GM18951 (cell line): ENCODE results near the gene SIGLEC12.
"Not testable (repeated sequence)": the region's sequence is repeated elsewhere in the genome, so short reads cannot be mapped to it uniquely, and the experiment has no call there.

Experiments used
- POLR2A ChIP-seq: IDR thresholded peaks from 4 replicates; pipeline ENCODE4 v1.6.1; 2011; ENCODE audit warnings: mild to moderate bottlenecking; ENCODE audit not compliant: insufficient read length, insufficient read depth; ENCODE audit errors: extremely low read depth
- in situ Hi-C: fragments of 300-500 bp; cut with MboI; formaldehyde crosslinking; loops from one replicate; pipeline ENCODE4 v1.12.0; 2022; ENCODE audit warnings: low sequenced_read_pairs, mixed read lengths, inconsistent platforms; ENCODE audit not compliant: unreplicated experiment

Gene SIGLEC12

DNA sequence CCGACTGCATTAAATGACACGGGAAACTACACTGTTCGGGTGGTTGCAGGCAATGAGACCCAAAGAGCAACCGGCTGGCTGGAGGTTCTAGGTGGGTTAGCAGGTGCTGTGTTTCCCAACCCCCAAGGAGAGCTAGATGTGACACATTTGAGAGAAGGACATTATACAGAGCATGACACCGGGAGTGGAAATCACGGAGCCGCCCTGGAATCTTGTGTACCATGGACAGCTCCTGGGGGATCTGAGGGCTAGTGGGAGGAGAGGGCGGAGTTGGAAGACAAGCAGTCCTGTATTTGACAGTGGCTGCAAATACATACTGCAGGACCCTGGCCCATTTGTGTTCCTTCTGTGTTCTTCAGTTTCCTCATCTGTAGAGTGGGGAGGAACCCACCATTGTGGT, 21.0 kb downstream of the SIGLEC12 start:
- in situ Hi-C loops = no loop called here
- TF ChIP-seq POLR2A = no peak

DNA sequence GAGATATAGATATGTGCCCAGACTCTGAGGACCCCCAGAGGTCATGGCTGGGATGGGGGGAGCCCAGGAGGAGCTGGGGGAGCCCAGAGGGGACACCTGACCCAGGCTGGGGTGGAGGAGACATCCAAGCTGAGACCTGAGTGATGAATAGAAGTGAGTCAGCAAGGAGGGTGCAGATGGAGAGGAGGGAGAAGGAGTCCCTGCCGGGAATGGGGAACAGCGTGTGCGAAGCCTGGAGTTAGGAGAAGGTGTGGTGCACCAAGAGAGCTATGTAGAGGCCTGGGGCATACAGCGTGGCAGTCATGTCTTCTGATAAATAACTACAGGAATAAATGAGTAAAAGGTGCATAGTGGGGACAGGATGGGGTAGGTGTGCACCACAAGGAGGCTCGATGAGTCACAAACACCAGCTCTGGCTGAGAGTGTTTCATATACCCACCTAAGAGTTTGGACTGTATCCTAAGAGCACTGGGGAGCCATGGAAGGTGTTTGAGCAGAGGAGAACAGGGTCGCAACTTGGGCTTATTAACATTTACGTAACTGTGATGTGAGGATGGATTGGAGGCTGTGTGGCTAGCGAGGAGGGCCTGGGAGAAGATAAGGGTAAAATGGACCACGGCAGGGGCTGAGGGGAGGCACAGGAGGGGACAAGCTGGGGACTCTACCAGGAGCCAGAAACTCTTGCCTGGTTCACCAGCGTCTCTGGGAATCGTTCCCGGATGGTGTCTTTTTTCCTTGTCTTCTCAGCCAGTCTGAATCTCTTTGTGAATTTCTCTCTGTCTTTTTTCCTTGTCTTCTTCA, 21.9 kb downstream of the SIGLEC12 start:
- TF ChIP-seq POLR2A = no peak
- in situ Hi-C loops = no loop called here

DNA sequence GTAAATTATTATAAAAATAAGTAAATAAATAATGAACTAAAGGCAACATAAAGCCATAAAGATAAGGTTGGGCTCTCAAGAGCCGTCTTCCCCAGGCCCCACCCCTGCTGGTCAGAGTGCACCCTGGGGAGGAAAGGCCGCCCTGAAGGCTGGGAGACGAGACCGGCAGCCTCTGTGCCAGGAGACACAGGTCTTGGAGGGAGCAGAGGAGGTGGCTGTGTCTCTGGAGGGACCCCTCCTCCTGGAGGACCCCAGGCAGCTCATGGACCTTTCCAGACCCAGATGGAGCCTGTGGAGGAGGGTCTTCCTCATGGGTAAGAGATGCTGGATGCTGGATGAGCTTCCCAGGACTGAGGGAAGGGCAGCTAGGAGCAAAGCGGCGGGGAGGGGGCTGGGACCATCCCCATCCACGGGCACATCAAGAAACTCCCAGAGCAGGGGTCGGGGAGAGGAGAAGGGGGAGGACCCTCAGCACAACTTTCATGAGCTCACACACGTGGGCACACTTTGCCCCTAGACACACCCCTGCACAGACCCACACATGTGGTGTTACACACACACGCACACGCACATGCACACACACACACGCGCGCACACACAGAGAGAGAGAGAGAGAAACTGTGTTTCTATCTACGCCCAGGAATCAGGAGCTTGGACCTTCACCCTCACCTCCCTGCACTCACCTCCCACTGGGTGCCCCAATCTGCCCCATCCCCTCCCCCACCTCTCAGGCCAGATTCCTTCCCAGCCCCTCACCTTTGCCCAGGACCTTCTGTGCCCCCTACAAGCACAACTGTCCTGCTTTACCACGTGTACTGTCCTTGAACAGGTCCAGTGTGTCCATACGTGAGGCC, 23.0 kb downstream of the SIGLEC12 start, which contains the start of gene CEACAM18:
Gene CEACAM18 (plus strand): TSS at position 159 of the 854 bp plus-strand sequence.
- in situ Hi-C loops = no loop called here
- TF ChIP-seq POLR2A = no peak

DNA sequence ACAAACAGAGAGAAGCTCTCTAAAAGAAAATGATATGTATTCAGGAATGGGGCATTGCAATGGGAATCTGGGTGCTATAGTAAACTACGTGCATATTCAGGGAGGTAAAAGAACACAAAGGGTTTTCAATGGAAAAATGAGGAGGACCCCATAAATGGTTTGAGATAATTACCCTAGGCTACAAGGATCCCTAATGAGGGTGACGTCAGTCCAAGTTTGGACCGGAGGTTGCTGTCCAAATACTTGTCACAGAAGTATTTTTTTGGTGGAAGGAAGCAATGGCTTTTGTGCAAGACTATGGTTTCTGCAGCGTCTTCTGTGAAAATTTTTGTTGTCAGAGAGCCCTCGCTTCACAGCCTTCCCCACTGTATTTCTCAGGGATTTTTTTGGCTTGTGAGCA, 24.3 kb downstream of the SIGLEC12 start:
- no peak for TF ChIP-seq POLR2A
- in situ Hi-C loops = no loop called here

DNA sequence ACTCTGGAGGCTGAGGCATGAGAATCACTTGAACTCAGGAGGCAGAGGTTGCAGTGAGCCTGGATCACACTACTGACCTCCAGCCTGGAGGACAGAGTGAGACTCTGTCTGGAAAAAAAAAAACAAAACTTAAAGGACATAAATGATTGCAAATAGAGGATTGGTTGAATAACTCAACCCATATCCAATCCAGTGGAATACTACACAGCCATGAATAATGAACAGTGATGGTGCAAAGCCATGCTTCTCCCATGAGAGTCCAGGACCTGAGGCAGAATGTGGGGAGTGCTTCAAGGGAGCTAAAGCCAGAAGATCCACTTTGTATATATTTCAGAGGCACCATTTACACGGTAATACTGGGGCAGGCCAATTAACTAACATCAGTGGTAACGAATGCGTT, 25.4 kb downstream of the SIGLEC12 start:
- no peak for TF ChIP-seq POLR2A
- in situ Hi-C loops = no loop called here

DNA sequence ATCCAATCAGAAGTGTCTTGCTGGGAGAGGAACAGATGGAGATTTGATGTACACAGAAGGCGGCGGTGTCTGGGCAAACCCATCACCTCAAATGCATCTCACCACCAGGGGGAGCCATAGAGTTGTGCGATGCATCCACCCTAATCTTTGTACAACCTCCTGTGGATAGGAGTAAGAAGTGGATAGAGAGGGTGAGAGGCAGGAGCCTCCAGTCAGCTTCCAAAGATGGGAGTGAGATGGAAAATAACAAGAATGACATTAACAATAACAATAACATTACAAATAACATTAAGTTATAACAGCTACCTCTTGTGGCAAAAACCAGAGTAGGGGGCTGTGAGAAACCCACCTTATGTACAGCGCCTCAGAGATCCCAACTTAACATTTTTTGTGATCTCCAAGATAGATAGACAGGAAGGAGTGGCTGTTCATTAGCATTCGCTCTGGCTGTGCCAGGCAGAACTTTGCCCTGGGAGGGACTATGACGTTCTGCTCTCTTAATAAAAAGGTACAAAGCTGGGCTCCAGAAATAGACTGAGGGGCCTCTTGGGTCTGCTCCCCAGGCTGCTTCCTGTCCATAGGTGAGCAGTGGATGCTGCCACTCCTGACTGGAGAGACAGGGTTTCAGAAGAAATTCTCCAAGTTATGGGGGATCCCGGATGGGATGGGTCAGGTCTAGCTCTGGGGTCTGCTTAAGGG, 28.4 kb downstream of the SIGLEC12 start:
- in situ Hi-C loops = loop anchor here (5.0 kb wide), 1 partner anchor 184 kb away; no protein-coding TSS in a partner anchor
- no peak for TF ChIP-seq POLR2A

DNA sequence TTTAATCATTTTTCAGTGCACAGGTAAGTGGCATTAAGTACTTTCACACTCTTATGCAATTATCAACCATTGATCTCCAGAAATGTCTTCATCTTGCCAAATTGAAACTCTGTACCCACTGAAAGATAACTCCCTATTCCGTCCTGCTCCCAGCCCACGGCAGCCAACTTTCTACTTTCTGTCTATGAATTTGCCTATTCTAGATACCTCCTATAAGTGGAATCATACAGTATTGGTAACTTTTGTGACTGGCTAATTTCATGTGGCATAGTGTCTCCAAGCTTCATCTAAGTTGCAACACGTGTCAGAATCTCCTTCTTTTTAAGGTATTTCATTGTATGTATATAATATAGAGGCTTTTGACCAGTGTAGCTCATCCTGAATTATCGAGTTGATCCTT, 29.0 kb downstream of the SIGLEC12 start:
- in situ Hi-C loops = loop anchor here (5.0 kb wide), 1 partner anchor 185 kb away; no protein-coding TSS in a partner anchor
- no peak for TF ChIP-seq POLR2A

DNA sequence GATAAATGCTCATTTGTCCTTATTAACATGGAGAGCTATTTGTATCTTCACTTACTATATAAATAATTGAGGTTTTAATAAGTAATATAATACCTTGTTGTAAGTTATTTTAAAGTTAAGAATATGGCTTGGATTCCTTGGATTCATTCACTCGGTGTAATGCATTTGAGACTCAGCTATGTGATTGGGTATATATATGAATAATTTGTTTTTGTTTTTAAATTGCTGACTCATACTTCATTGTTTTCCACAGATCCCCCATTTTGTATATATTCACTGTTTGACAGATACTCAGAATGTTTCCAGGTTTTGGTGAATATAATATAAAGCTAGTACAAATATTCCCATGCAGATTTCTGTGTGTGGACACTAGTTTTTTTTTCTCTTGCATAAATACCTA, 30.1 kb downstream of the SIGLEC12 start:
- in situ Hi-C loops = loop anchor here (5.0 kb wide), 1 partner anchor 186 kb away; no protein-coding TSS in a partner anchor
- TF ChIP-seq POLR2A = no peak

DNA sequence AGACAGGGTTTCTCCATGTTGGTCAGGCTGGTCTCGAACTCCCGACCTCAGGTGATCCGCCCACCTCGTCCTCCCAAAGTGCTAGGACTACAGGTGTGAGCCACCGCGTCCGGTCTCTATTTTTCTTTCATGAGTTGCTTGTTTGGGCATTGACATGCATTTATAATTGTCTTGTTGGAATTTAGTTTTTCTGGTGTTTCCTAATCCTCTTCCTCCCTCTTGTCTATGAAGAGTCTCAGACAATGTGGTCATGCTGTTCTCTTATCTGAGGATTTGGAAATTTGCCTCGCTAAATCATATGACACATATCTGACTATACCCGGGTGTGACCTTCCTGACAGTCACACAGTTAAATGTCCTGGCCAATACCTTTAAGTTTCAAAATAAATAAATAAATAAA, 30.6 kb downstream of the SIGLEC12 start:
- in situ Hi-C loops = loop anchor here (5.0 kb wide), 1 partner anchor 186 kb away; no protein-coding TSS in a partner anchor
- no peak for TF ChIP-seq POLR2A

DNA sequence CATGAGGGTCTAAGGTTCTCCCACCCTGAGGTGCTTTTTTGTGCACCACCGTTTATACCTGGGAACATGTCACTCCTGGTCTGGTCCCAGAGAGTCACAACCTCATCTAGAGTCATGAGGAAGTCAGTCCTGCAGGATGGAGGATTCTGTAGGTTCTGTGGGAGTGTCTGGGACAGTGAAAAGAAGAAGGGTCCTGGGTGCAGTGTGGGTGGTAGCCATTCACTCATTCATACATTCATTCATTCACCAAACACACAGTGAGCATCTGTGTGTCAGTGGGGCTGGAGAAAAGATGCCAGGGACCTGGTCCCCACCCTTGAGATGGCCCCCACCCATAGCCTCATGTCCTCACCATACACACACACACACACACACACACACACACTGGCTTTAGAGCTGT, 32.0 kb downstream of the SIGLEC12 start:
- no peak for TF ChIP-seq POLR2A
- in situ Hi-C loops = loop anchor here (5.0 kb wide), 1 partner anchor 188 kb away; no protein-coding TSS in a partner anchor

DNA sequence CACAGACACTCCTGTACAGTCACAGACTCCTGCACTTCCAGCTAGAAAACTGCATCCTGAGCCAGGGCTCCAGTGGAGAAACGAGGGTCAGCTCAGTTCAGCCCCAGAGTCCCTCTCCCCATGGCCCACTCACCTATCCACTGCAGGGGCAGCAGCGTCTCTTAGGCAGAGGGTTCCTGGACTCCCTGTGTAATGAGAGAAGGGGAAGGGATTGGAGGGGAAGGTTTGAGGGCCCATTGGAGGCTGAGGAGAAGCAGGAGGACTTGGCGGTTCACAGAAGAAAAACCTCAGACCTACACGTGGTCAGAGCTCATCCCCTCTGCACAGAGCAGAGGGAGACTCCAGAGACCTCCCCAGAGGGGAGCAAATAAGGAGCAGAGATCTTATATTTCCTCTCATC, 32.4 kb downstream of the SIGLEC12 start:
- no peak for TF ChIP-seq POLR2A
- in situ Hi-C loops = no loop called here

DNA sequence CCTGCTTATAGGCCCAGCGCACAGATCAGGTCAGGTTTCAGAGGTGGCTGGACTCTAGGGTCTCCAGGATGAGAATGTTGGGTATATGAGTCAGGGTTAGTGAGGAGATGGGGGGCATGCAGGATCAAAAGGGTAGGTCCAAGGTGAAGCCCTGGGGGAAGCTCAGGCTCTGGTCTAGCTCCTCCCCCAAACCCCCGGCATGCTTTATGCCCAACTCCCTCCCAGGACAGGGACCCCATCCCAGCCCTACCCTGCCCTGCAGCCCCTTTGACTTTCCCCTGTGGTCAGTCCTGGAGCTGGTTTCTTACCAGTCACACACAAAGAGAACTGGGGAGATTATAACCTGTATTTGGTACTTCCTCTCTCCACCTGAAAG, 33.1 kb downstream of the SIGLEC12 start:
- TF ChIP-seq POLR2A = no peak
- in situ Hi-C loops = no loop called here

DNA sequence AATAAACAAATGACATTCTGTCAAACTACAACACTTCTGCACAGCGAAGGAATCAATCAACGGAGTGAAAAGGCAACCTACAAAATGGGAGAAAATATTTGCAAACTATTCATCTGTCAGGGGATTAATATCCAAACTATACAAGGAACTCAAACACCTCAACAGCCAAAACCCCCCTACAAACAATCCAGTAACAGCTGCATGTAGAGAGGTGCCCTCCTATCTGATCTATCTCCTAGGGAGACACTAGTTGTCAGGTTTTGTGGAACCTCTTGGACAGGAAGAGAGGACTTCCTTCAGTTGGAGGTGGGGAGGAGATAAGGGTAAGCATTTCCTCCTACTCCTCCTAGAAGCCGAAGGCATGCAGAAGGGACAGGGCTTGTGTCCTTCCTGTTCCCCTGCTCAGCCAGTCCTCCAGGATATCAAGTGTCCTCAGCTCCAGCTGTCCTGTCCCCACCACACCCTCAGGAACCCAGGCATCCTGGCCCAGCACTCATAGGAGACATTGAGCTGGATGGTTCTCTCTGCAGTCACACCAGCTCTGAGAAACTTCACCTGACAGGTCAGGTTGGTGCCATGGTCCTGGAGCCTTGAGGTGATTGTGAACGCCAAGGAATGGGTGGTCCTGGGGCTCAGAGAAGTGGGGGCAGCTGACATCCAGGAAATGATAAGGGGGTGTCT, 33.6 kb downstream of the SIGLEC12 start:
- no peak for TF ChIP-seq POLR2A
- in situ Hi-C loops = no loop called here

DNA sequence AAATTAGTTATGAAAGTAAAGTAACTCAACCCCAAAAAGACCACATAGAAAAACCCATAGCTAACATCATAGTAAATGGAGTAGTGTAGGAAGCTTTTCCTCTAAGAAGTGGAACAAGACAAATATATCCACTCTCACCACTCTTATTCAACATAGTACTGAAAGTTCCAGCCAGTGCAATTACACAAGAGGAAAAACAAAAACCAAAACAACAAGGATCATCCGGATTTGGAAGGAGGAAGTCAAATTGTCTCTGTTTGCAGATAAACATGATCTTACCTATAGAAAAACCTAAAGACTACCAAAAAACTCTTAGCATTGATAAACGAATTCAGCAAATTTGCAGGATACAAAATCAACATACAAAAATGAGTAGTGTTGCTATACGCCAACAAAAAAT, 34.9 kb downstream of the SIGLEC12 start:
- in situ Hi-C loops = no loop called here
- no peak for TF ChIP-seq POLR2A

DNA sequence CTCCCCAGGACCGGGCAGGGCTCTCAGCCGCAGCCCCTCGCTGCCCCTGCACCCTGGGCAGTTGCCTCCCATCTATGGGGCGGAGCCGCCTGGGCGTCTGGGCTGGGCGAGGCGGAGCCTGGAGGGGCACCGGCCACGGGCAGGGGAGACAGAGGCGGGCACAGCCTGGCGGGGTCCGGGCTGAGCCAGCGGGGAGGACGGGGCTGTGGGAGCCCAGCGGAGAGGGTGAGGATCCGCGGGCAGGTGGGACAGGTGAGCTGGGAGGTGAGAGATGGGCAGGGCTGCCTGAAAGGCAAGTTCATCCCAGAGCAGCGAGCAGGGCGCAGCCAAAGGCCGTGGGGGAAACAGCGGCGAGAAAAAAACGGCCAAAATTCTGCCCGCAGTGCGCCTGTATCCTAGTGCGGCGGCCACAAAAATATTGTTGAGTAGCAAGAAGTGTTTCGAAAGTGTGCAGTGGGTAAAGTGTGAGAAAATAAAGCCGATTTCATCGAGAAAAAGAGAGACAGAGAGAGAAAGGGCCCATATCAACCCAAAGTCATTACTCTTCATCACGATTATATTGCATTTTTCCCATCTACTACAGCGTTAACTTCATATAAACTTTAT, 37.5 kb downstream of the SIGLEC12 start:
- in situ Hi-C loops = not testable (repeated sequence)
